WTC11 (cell line): ENCODE data around the gene TBL1X. TPM values are rescaled to one million over a fixed set of nuclear protein-coding genes. Genes with fewer than 3 reads are reported as not detected.
A peak's percentile ranks its signal among the peaks of the same experiment; 100 is the strongest.

ENCODE experiments used
- ATAC-seq: fragments of 200-7000 bp; cut with Tn5 transposase; 2 replicates; pipeline ENCODE4 v1.10.0; 2021; ENCODE audit warnings: mild to moderate bottlenecking, moderate library complexity
- CTCF ChIA-PET: fragments of 300-600 bp; sonication (Branson Sonifier 250); formaldehyde crosslinking; loops from one replicate; lab custom pipeline; 2021; ENCODE audit warnings: antibody characterized with exemption; lab: Charles Lee
- POLR2A ChIA-PET: fragments of 350-600 bp; sonication (Branson Sonifier 250); formaldehyde crosslinking; loops from one replicate; lab custom pipeline; 2021; ENCODE audit warnings: antibody characterized with exemption; lab: Charles Lee
- DNase-seq: peaks from one replicate; pipeline ENCODE4 v3.0.0; 2021; ENCODE audit warnings: low spot score
- H3K27ac Mint-ChIP-seq: 2 replicates; pipeline ENCODE4 v1.8.0; 2021; ENCODE audit warnings: mixed read lengths
- H3K27me3 Mint-ChIP-seq: 2 replicates; pipeline ENCODE4 v1.8.0; 2021; ENCODE audit warnings: low read depth, mild to moderate bottlenecking, moderate library complexity, mixed read lengths
- H3K36me3 Mint-ChIP-seq: 2 replicates; pipeline ENCODE4 v1.8.0; 2021; ENCODE audit warnings: mixed read lengths
- H3K4me1 Mint-ChIP-seq: 2 replicates; pipeline ENCODE4 v1.8.0; 2022; ENCODE audit warnings: mixed read lengths
- H3K4me3 Mint-ChIP-seq: 2 replicates; pipeline ENCODE4 v1.8.0; 2021; ENCODE audit warnings: mild to moderate bottlenecking, moderate library complexity, mixed read lengths
- H3K9me3 Mint-ChIP-seq: 2 replicates; pipeline ENCODE4 v1.8.0; 2021; ENCODE audit warnings: mixed read lengths
- NFYB ChIP-seq: sonication (generic); formaldehyde crosslinking; conservative IDR thresholded peaks from 2 replicates; pipeline ENCODE4 v1.8.0; 2022; ENCODE audit warnings: low read depth, missing genetic modification reagents
- total RNA-seq: library from RNA; stranded (reverse); gene quantifications from 3 replicates; pipeline ENCODE4 v1.2.3, GENCODE V29; 2021
- TF ChIP-seq, protein P1 (sequence below): sonication (generic); formaldehyde crosslinking; IDR thresholded peaks from 2 replicates; pipeline ENCODE4 v1.8.1; 2023; ENCODE audit warnings: mild to moderate bottlenecking, missing genetic modification reagents, borderline replicate concordance
- TF ChIP-seq, protein P2 (sequence below): sonication (generic); formaldehyde crosslinking; IDR thresholded peaks from 2 replicates; pipeline ENCODE4 v1.8.1; 2023; ENCODE audit warnings: mild to moderate bottlenecking, missing genetic modification reagents, moderate library complexity
- TF ChIP-seq, protein P3 (sequence below): sonication (generic); formaldehyde crosslinking; IDR thresholded peaks from 2 replicates; pipeline ENCODE4 v1.8.1; 2023; ENCODE audit warnings: mild to moderate bottlenecking, moderate library complexity, missing genetic modification reagents
- TF ChIP-seq, protein P4 (sequence below): fragments of 250-450 bp; sonication (Bioruptor Pico); IDR thresholded peaks from 2 replicates; pipeline ENCODE4 v1.9.0; 2021; ENCODE audit warnings: mild to moderate bottlenecking
- TF ChIP-seq, protein P5 (sequence below): sonication (generic); formaldehyde crosslinking; IDR thresholded peaks from 2 replicates; pipeline ENCODE4 v1.8.1; 2022; ENCODE audit warnings: low read depth, mild to moderate bottlenecking, moderate library complexity, missing genetic modification reagents, borderline replicate concordance
- TF ChIP-seq, protein P6 (sequence below): sonication (generic); formaldehyde crosslinking; IDR thresholded peaks from 2 replicates; pipeline ENCODE4 v1.8.0; 2022; ENCODE audit warnings: mild to moderate bottlenecking, missing genetic modification reagents
- TF ChIP-seq, protein P7 (sequence below): fragments of 250-450 bp; sonication (Bioruptor Pico); IDR thresholded peaks from 2 replicates; pipeline ENCODE4 v1.8.0; 2021; ENCODE audit warnings: mild to moderate bottlenecking
- TF ChIP-seq, protein P8 (sequence below): sonication (generic); formaldehyde crosslinking; IDR thresholded peaks from 2 replicates; pipeline ENCODE4 v1.8.0; 2023; ENCODE audit warnings: missing genetic modification reagents, mild to moderate bottlenecking, borderline replicate concordance

TBL1X gene
- total RNA-seq, 1 experiment from 2014 or later = 27.7 TPM

DNA sequence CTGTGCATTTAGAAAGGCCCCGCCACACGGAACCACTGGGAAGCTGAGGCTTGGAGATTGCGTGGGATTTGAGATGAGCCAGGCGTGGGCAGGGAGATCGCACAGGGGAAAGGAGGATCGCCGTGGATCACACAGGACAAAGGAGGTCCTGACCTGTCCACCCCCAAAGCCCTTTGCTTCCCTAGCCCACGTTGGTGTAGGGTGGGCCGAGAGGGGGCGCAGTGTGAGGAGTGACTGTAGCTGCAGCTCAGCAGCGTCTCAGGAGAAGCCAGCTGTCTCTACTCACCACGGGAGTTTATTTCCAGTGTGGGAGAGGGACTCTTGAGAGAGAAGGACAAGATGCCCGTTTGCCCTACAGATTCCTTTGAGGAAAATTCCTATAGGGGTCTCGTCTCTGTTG lies 62.1 kb downstream of the TBL1X start:
- POLR2A ChIA-PET = no interaction called here
- Mint-ChIP-seq H3K27me3 (no peaks in the 10 kb centered on the region), H3K27ac (no peak overlapping the region; the same call in 1 of the 2 replicates), H3K9me3 (no peaks in the 10 kb centered on the region), H3K4me3 (no peak overlapping the region; the same call in 1 of the 2 replicates), H3K4me1 (peaks cover 70% of the 10 kb centered on the region), H3K36me3 (no peaks in the 10 kb centered on the region)
- peak; percentile 28 for DNase-seq
- TF ChIP-seq, protein P1, sequence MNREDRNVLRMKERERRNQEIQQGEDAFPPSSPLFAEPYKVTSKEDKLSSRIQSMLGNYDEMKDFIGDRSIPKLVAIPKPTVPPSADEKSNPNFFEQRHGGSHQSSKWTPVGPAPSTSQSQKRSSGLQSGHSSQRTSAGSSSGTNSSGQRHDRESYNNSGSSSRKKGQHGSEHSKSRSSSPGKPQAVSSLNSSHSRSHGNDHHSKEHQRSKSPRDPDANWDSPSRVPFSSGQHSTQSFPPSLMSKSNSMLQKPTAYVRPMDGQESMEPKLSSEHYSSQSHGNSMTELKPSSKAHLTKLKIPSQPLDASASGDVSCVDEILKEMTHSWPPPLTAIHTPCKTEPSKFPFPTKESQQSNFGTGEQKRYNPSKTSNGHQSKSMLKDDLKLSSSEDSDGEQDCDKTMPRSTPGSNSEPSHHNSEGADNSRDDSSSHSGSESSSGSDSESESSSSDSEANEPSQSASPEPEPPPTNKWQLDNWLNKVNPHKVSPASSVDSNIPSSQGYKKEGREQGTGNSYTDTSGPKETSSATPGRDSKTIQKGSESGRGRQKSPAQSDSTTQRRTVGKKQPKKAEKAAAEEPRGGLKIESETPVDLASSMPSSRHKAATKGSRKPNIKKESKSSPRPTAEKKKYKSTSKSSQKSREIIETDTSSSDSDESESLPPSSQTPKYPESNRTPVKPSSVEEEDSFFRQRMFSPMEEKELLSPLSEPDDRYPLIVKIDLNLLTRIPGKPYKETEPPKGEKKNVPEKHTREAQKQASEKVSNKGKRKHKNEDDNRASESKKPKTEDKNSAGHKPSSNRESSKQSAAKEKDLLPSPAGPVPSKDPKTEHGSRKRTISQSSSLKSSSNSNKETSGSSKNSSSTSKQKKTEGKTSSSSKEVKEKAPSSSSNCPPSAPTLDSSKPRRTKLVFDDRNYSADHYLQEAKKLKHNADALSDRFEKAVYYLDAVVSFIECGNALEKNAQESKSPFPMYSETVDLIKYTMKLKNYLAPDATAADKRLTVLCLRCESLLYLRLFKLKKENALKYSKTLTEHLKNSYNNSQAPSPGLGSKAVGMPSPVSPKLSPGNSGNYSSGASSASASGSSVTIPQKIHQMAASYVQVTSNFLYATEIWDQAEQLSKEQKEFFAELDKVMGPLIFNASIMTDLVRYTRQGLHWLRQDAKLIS (CRISPR knock-in tag) = no peak
- TF ChIP-seq, protein P2, sequence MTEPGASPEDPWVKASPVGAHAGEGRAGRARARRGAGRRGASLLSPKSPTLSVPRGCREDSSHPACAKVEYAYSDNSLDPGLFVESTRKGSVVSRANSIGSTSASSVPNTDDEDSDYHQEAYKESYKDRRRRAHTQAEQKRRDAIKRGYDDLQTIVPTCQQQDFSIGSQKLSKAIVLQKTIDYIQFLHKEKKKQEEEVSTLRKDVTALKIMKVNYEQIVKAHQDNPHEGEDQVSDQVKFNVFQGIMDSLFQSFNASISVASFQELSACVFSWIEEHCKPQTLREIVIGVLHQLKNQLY (CRISPR knock-in tag) = no peak
- no peak for TF ChIP-seq NFYB (CRISPR knock-in tag)
- TF ChIP-seq, protein P3, sequence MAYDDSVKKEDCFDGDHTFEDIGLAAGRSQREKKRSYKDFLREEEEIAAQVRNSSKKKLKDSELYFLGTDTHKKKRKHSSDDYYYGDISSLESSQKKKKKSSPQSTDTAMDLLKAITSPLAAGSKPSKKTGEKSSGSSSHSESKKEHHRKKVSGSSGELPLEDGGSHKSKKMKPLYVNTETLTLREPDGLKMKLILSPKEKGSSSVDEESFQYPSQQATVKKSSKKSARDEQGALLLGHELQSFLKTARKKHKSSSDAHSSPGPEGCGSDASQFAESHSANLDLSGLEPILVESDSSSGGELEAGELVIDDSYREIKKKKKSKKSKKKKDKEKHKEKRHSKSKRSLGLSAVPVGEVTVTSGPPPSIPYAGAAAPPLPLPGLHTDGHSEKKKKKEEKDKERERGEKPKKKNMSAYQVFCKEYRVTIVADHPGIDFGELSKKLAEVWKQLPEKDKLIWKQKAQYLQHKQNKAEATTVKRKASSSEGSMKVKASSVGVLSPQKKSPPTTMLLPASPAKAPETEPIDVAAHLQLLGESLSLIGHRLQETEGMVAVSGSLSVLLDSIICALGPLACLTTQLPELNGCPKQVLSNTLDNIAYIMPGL = no peak
- TF ChIP-seq, protein P4, sequence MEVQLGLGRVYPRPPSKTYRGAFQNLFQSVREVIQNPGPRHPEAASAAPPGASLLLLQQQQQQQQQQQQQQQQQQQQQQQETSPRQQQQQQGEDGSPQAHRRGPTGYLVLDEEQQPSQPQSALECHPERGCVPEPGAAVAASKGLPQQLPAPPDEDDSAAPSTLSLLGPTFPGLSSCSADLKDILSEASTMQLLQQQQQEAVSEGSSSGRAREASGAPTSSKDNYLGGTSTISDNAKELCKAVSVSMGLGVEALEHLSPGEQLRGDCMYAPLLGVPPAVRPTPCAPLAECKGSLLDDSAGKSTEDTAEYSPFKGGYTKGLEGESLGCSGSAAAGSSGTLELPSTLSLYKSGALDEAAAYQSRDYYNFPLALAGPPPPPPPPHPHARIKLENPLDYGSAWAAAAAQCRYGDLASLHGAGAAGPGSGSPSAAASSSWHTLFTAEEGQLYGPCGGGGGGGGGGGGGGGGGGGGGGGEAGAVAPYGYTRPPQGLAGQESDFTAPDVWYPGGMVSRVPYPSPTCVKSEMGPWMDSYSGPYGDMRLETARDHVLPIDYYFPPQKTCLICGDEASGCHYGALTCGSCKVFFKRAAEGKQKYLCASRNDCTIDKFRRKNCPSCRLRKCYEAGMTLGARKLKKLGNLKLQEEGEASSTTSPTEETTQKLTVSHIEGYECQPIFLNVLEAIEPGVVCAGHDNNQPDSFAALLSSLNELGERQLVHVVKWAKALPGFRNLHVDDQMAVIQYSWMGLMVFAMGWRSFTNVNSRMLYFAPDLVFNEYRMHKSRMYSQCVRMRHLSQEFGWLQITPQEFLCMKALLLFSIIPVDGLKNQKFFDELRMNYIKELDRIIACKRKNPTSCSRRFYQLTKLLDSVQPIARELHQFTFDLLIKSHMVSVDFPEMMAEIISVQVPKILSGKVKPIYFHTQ = no peak
- TF ChIP-seq, protein P5, sequence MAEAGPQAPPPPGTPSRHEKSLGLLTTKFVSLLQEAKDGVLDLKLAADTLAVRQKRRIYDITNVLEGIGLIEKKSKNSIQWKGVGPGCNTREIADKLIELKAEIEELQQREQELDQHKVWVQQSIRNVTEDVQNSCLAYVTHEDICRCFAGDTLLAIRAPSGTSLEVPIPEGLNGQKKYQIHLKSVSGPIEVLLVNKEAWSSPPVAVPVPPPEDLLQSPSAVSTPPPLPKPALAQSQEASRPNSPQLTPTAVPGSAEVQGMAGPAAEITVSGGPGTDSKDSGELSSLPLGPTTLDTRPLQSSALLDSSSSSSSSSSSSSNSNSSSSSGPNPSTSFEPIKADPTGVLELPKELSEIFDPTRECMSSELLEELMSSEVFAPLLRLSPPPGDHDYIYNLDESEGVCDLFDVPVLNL (CRISPR knock-in tag) = no peak
- TF ChIP-seq, protein P6, sequence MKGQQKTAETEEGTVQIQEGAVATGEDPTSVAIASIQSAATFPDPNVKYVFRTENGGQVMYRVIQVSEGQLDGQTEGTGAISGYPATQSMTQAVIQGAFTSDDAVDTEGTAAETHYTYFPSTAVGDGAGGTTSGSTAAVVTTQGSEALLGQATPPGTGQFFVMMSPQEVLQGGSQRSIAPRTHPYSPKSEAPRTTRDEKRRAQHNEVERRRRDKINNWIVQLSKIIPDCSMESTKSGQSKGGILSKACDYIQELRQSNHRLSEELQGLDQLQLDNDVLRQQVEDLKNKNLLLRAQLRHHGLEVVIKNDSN (CRISPR knock-in tag) = no peak
- TF ChIP-seq, protein P7, sequence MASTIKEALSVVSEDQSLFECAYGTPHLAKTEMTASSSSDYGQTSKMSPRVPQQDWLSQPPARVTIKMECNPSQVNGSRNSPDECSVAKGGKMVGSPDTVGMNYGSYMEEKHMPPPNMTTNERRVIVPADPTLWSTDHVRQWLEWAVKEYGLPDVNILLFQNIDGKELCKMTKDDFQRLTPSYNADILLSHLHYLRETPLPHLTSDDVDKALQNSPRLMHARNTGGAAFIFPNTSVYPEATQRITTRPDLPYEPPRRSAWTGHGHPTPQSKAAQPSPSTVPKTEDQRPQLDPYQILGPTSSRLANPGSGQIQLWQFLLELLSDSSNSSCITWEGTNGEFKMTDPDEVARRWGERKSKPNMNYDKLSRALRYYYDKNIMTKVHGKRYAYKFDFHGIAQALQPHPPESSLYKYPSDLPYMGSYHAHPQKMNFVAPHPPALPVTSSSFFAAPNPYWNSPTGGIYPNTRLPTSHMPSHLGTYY (CRISPR knock-in tag) = no peak
- TF ChIP-seq, protein P8, sequence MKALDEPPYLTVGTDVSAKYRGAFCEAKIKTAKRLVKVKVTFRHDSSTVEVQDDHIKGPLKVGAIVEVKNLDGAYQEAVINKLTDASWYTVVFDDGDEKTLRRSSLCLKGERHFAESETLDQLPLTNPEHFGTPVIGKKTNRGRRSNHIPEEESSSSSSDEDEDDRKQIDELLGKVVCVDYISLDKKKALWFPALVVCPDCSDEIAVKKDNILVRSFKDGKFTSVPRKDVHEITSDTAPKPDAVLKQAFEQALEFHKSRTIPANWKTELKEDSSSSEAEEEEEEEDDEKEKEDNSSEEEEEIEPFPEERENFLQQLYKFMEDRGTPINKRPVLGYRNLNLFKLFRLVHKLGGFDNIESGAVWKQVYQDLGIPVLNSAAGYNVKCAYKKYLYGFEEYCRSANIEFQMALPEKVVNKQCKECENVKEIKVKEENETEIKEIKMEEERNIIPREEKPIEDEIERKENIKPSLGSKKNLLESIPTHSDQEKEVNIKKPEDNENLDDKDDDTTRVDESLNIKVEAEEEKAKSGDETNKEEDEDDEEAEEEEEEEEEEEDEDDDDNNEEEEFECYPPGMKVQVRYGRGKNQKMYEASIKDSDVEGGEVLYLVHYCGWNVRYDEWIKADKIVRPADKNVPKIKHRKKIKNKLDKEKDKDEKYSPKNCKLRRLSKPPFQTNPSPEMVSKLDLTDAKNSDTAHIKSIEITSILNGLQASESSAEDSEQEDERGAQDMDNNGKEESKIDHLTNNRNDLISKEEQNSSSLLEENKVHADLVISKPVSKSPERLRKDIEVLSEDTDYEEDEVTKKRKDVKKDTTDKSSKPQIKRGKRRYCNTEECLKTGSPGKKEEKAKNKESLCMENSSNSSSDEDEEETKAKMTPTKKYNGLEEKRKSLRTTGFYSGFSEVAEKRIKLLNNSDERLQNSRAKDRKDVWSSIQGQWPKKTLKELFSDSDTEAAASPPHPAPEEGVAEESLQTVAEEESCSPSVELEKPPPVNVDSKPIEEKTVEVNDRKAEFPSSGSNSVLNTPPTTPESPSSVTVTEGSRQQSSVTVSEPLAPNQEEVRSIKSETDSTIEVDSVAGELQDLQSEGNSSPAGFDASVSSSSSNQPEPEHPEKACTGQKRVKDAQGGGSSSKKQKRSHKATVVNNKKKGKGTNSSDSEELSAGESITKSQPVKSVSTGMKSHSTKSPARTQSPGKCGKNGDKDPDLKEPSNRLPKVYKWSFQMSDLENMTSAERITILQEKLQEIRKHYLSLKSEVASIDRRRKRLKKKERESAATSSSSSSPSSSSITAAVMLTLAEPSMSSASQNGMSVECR = no peak
- CTCF ChIA-PET = no interaction called here
- ATAC-seq = no peak
